Right cardiac atrium (tissue), 5 donors: ENCODE results near the gene GTF3C4. TPM values are rescaled to one million over a fixed set of nuclear protein-coding genes. Genes with fewer than 3 reads are reported as not detected.

Source experiments
- polyA plus RNA-seq: library from polyadenylated mRNA; stranded (reverse); fragments of 200-250 nt; gene quantifications from one replicate; pipeline ENCODE4 v1.2.3, GENCODE V29; 2013
- total RNA-seq, 4 donors: library from RNA; stranded (reverse); fragmentation: NEBNext Ultra II Directional; extraction: Animal tissue kit (Norgen Biotek cat#: 25700); gene quantifications; one replicate each; pipeline ENCODE4 v1.2.1, GENCODE V29; 2021
- donor health status: healthy with polysubstance abuse.
- donor health status: DM: no; HTN: yes; CAD: no.
- donor health status: DM: no; HTN: no; CAD: no.
- donor health status: DM: no; HTN: yes; CAD: no; lungs with severe emphysema.
- donor health status: DM: yes; HTN: yes; CAD: no.

GTF3C4 gene
- total and polyA plus RNA-seq, 5 donors = 2.6 to 9.7 (median 9.4) TPM

Other genes starting within 250 kb of the GTF3C4 start
- not detected for gene BARHL1, start 87.9 kb upstream of the GTF3C4 start, total RNA-seq
- gene BARHL1, start 87.9 kb upstream of the GTF3C4 start, polyA plus RNA-seq = not detected
- 1 to 10 TPM; 3.7 to 7.4 (median 5.2) TPM for gene DDX31, start 481 bp upstream of the GTF3C4 start, total RNA-seq
- gene DDX31, start 481 bp upstream of the GTF3C4 start, polyA plus RNA-seq = 2.7 TPM
- gene AK8, start 207.8 kb downstream of the GTF3C4 start, total RNA-seq = 1 to 10 TPM in 1 of 4 donors, under 1 TPM in 3; 0.25 to 1.0 (median 0.31) TPM
- gene AK8, start 207.8 kb downstream of the GTF3C4 start, polyA plus RNA-seq = 0.66 TPM
- 10 to 100 TPM in 1 of 4 donors, 1 to 10 TPM in 3; 6.2 to 10.4 (median 8.7) TPM for gene SPACA9, start 208.4 kb downstream of the GTF3C4 start, total RNA-seq
- gene SPACA9, start 208.4 kb downstream of the GTF3C4 start, polyA plus RNA-seq = 11.2 TPM